ES-I3 (cell line): ENCODE measurements around the gene TOR3A.
"Not testable (repeated sequence)": the region's sequence is repeated elsewhere in the genome, so short reads cannot be mapped to it uniquely, and the experiment has no call there.

Experiments
- H3K36me3 ChIP-seq: 2 replicates; pipeline ENCODE4 v1.6.1; 2013; ENCODE audit warnings: mild to moderate bottlenecking, low read length, control low read depth, moderate library complexity; ENCODE audit not compliant: insufficient read depth
- H3K4me1 ChIP-seq: 2 replicates; pipeline ENCODE4 v1.6.1; 2013; ENCODE audit warnings: mild to moderate bottlenecking, control low read depth, low read length; ENCODE audit not compliant: insufficient read depth
- H3K9ac ChIP-seq: 2 replicates; pipeline ENCODE4 v1.6.1; 2013; ENCODE audit warnings: low read depth, mild to moderate bottlenecking, low read length, moderate library complexity
- H3K9me3 ChIP-seq: 2 replicates; pipeline ENCODE4 v1.6.1; 2013; ENCODE audit warnings: mild to moderate bottlenecking, low read length, moderate library complexity; ENCODE audit not compliant: control insufficient read depth, insufficient read depth

Gene TOR3A

GRCh38 chr1:179108644-179109043 lies 26.8 kb downstream of the TOR3A start:
- Histone ChIP-seq H3K36me3 (peaks cover 19% of the 10 kb centered on the region), H3K9ac (no peak overlapping the region), H3K4me1 (no peaks in the 10 kb centered on the region), H3K9me3 (no peaks in the 10 kb centered on the region)

- H3K36me3 ChIP-seq: peaks cover 6% of the 10 kb centered on the region
- H3K4me1 ChIP-seq: no peaks in the 10 kb centered on the region
- no peaks in the 10 kb centered on the region for H3K9me3 ChIP-seq
- H3K9ac ChIP-seq: no peak overlapping the region
These were observed 33.3 kb downstream of the TOR3A start for GRCh38 chr1:179115181-179115580.

- no peak overlapping the region for H3K9ac ChIP-seq
- H3K36me3 ChIP-seq: no peaks in the 10 kb centered on the region
- H3K4me1 ChIP-seq: 0 out of 2 replicates have a peak, but pooled peaks cover 3% of the 10 kb centered on the region
- no peaks in the 10 kb centered on the region for H3K9me3 ChIP-seq
These were observed 37.6 kb downstream of the TOR3A start for GRCh38 chr1:179119513-179119912.

DNA sequence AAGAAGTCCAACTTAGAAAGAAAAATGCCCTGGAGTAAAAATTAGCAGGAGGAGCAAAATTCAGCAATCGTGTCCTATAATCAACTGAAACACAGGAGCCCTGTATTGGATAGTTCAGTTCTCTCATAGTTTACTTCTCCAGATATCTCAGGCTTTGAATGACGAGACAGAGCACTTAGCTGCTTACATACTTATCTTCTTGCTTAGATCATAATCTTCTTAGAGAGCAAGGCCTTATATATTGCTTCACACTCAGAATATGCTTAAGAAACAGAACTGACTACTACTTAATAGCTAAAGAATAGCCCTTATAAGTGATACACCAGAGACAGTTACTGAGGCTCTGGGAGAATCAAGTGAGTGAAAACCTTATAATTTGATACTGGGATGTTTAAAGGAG lies 38.9 kb downstream of the TOR3A start:
- no peak overlapping the region for H3K9ac ChIP-seq
- H3K9me3 ChIP-seq: no peaks in the 10 kb centered on the region
- no peaks in the 10 kb centered on the region for H3K36me3 ChIP-seq
- H3K4me1 ChIP-seq: 0 out of 2 replicates have a peak, but pooled peaks cover 3% of the 10 kb centered on the region

DNA sequence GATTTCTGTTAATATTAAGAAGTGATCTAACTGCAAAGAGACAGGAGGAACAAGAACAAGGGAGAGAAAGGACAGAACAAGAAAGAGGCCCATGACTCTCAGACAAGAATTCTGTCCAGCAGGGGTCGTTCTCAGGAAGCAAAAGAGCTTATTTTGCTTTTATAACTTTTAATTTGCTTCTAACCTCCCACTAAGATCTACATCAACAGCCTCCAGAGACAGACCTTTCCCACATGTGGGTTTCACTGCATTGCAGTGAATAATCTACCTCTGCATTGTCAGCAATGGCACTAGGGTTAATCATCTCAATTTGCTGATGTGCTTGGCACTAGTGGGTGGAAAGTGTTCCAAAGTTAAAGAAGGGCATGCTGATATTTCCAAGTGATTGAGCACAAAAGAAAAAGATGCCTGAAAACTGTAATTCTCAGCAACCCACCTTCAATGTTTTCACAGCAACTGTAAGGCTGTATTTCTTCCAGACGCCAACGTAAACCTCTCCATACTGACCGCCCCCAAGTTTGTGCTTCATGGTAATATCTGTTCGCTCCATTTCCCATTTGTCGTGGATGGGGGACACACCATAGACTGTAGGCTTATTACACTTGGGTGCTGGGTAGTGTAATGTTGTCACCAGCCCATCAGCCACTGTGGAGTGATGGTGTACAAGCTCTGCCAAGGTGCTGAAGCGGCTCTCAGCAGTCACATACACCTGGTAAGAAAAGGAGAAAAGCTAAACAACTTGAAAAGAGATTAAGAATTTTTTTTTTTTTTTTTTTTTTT lies 39.5 kb downstream of the TOR3A start:
- Histone ChIP-seq H3K4me1 (0 out of 2 replicates have a peak, but pooled peaks cover 3% of the 10 kb centered on the region), H3K9ac (no peak overlapping the region), H3K36me3 (no peaks in the 10 kb centered on the region), H3K9me3 (no peaks in the 10 kb centered on the region)

- Histone ChIP-seq H3K9me3 (no peaks in the 10 kb centered on the region), H3K36me3 (no peaks in the 10 kb centered on the region), H3K9ac (no peak overlapping the region), H3K4me1 (0 out of 2 replicates have a peak, but pooled peaks cover 3% of the 10 kb centered on the region)
These were observed 43.0 kb downstream of the TOR3A start for GRCh38 chr1:179124873-179125272.

DNA sequence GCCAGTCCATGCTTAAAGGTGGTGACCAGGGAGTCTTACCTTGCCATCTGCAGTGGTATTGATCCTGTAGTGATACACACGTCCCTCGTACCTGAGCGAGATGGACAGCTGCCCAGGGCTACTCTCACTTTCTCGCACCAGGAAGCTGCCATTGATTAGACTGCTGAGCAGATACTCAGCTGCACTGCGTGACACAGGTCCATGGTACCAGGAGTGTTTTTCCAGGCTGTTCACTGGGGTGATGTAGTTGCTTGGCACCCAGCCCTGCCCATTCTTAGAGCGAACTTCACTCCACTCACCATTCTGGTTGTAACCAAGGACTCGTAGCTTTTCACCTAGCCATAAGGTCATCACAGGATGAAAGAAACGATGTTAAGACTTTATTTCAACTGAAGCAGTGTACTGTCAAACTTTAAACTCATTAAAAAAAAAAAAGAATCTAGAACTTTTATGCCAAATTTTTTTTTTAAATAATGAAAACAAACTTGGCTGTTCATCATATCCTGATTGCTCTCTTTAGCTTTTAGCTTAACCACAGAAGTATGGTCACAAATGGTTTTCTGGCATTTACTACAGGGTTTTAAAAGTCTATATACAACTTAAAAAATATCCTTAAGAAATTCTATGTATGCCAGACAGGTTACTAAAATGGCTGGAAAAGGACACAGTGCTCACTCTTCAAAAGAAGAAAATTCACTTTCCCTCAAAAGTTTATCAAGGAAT lies 44.6 kb downstream of the TOR3A start:
- H3K4me1 ChIP-seq: 0 out of 2 replicates have a peak, but pooled peaks cover 2% of the 10 kb centered on the region
- no peaks in the 10 kb centered on the region; the same call in 1 of the 2 replicates for H3K36me3 ChIP-seq
- H3K9me3 ChIP-seq: no peaks in the 10 kb centered on the region
- H3K9ac ChIP-seq: no peak overlapping the region

GRCh38 chr1:179127163-179127895 lies 45.5 kb downstream of the TOR3A start:
- no peaks in the 10 kb centered on the region for H3K9me3 ChIP-seq
- H3K9ac ChIP-seq: no peak overlapping the region
- no peaks in the 10 kb centered on the region for H3K4me1 ChIP-seq
- no peaks in the 10 kb centered on the region; the same call in 1 of the 2 replicates for H3K36me3 ChIP-seq

- no peak overlapping the region for H3K9ac ChIP-seq
- no peaks in the 10 kb centered on the region for H3K9me3 ChIP-seq
- no peaks in the 10 kb centered on the region; the same call in 1 of the 2 replicates for H3K36me3 ChIP-seq
- H3K4me1 ChIP-seq: no peaks in the 10 kb centered on the region
These were observed 46.6 kb downstream of the TOR3A start for GRCh38 chr1:179128520-179128919.

DNA sequence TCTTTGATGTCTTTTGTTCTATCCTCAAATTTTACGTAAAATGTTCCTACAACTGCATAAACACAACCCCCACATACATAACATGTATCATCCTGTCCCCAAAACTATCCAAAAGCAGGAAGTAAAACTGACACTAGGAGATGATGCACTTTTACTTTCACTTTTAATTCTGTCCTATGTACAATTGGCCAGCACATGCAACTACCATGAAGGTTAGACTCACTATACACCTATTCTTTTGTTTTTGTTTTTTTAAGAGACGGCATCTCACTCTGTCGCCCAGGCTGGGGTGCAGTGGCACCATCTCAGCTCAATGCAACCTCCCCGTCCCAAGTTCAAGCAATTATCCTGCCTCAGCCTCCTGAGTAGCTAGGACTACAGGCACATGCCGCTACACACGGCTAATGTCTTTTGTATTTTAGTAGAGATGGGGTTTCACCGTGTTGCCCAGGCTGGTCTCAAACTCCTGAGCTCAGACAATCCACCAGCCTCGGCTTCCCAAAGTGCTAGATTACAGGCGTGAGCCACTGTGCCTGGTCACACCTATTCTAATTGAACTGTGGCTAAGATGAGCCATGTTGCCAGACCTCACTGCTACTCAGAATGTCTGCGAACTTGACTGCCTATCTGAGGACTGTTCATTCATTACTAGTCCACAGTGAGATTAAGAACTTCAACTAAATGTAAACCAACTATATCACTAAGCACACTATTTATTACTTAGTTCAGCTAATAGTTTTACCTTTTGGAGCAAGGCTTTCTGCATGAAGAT lies 48.0 kb downstream of the TOR3A start:
- H3K9me3 ChIP-seq: no peaks in the 10 kb centered on the region
- no peak overlapping the region for H3K9ac ChIP-seq
- H3K4me1 ChIP-seq: no peaks in the 10 kb centered on the region
- H3K36me3 ChIP-seq: no peaks in the 10 kb centered on the region; the same call in 1 of the 2 replicates

- not testable (repeated sequence) for H3K9me3 ChIP-seq, H3K4me1 ChIP-seq, H3K36me3 ChIP-seq, H3K9ac ChIP-seq
These were observed 53.3 kb downstream of the TOR3A start for GRCh38 chr1:179135168-179135567.

- H3K4me1 ChIP-seq, H3K36me3 ChIP-seq, H3K9ac ChIP-seq, H3K9me3 ChIP-seq: not testable (repeated sequence)
These were observed 53.8 kb downstream of the TOR3A start for GRCh38 chr1:179135707-179136106.

DNA sequence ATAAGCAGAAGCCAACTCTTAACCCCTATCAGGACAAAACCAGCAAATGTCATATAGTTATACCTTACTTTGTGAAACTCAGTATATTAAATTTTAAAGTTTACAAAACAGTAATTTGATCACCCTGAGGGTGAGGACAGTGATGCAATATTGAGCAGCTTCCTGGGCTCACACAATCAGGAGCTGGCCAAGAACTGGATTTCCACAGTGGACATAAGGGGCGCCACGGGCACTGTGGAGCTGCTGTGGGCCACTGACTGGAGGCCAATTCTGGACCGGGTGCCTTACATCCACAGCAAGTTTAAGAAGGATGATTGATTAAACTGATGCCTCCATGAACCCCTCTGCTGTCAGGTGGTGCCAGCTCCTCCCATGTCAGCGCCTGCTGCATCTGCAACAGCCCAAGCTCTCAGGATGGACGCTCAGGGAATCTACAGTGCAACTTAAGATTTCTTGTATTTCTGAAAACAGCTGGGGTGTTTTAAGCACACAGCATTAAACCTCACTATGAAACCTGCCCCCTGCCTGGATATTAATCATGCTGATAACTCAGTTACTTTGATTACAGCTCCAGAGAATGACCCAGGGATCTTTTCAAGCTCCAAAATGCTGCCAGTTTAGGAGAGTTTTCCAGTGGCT lies 55.9 kb downstream of the TOR3A start:
- Histone ChIP-seq H3K36me3 (peaks cover 3% of the 10 kb centered on the region), H3K4me1 (peaks cover 5% of the 10 kb centered on the region), H3K9me3 (0 out of 2 replicates have a peak, but pooled peaks cover 6% of the 10 kb centered on the region), H3K9ac (no peak overlapping the region)
